Right lobe of liver (tissue), 6 donors: ENCODE measurements around the gene TSC22D1. TPM values are rescaled to one million over a fixed set of nuclear protein-coding genes. Genes with fewer than 3 reads are reported as not detected.

Experiments used
- ATAC-seq, 4 donors: fragments of 200-7000 bp; cut with Tn5 transposase; one replicate each; pipeline ENCODE4 v1.9.1; 2020; ENCODE audit warnings: mild to moderate bottlenecking in 4 of 4, moderate library complexity in 4 of 4
- DNase-seq, 3 donors: peaks; one replicate each; pipeline ENCODE4 v3.0.0-alpha.2; 2020
- H3K27ac ChIP-seq, 3 donors: fragments of 200-600 bp; one replicate each; pipeline ENCODE4 v1.8.0; 2022
- H3K27me3 ChIP-seq, 2 donors: fragments of 200-600 bp; one replicate each; pipeline ENCODE4 v1.8.0; 2022
- H3K36me3 ChIP-seq, 4 donors: fragments of 200-600 bp; sonication (generic) in 1 of 4; one replicate each; pipeline versions ENCODE4 v1.5.1 to v1.8.0; 2017 to 2022; ENCODE audit warnings: control low read depth in 1 of 4
- H3K4me1 ChIP-seq, 4 donors: fragments of 200-600 bp; sonication (generic) in 1 of 4; one replicate each; pipeline versions ENCODE4 v1.5.1 to v1.8.0; 2017 to 2022; ENCODE audit warnings: control low read depth in 1 of 4
- H3K4me3 ChIP-seq, 3 donors: fragments of 200-600 bp; one replicate each; pipeline ENCODE4 v1.8.0; 2022
- H3K9me3 ChIP-seq, 4 donors: fragments of 200-600 bp; sonication (generic) in 1 of 4; one replicate each; pipeline versions ENCODE4 v1.5.1 to v1.8.0; 2017 to 2022; ENCODE audit warnings: control low read depth in 1 of 4
- POLR2A ChIP-seq: fragments of 450-650 bp; IDR thresholded peaks from one replicate; pipeline ENCODE4 v1.6.1; 2017; ENCODE audit warnings: antibody characterized with exemption, mild to moderate bottlenecking
- WGBS: methylation state at CpG from one replicate; pipeline ENCODE4 v1.1.6; 2018; ENCODE audit warnings: low coverage, low lambda C conversion rate; ENCODE audit not compliant: insufficient coverage; ENCODE audit errors: missing lambda C conversion rate; 5-methylcytosine and 5-hydroxymethylcytosine counted together
- intact Hi-C, 2 donors: fragments of 100-400 bp; cut with DNase I; formaldehyde crosslinking; loops; one replicate each; pipeline versions ENCODE4 v1.11.2 to v1.14.1; 2022
- total RNA-seq, 6 experiments: library from RNA; depleted of rRNA in 2 of 6; stranded (reverse); fragments of >200 nt in 2 of 6; fragmentation: NEBNext Ultra II Directional in 3 of 6; extraction: Animal tissue kit (Norgen Biotek cat#: 25700) in 3 of 6; gene quantifications; one replicate each; pipeline versions ENCODE4 v1.1.0 to v1.2.4, GENCODE V29; 2016 to 2023
- TF ChIP-seq, protein P1 (sequence below), 4 donors: fragments of 200-600 bp in 3 of 4; fragments of 450-650 bp in 1 of 4; IDR thresholded peaks; one replicate each; pipeline versions ENCODE4 v1.5.1 to v1.8.0; 2016 to 2022; ENCODE audit warnings: antibody characterized with exemption in 4 of 4, mild to moderate bottlenecking in 2 of 4
- donor health status: DM: no; HTN: yes; CAD: no.
- donor health status: DM: no; HTN: no; CAD: no.
- donor health status: DM: no; HTN: no; CAD: no.
- donor health status: DM: no; HTN: yes; CAD: no.
- donor health status: DM: no; HTN: yes; CAD: no.

TSC22D1 gene
- total RNA-seq, 6 experiments from 2014 or later: 21.2 to 44.4 (median 27.9) TPM

- WGBS: 90% methylated on average over 3 of the region's 3 CpGs
- intact Hi-C loops: no loop called here
Measured at GRCh38 chr13:44498502-44498901, 77.6 kb downstream of the TSC22D1 start.

DNA sequence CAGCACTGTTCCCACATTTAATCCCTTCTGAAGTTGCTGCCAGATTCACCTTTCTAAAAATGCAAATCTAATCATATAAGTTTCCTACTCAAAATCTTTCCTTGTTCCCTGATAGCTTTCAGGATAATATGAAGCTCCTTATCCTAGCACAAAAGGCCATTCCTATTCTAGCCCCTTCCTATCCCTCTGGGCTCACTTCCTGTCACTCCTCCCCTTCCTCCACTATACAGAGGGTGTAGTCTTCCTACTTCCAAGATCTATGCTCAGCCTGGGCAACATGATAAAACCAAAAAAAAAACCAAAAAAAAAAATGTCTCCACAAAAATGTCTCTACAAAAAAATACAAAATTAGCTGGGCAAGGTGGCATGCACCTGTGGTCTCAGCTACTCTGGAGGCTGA lies 78.3 kb downstream of the TSC22D1 start:
- DNase-seq (no peak), ATAC-seq (no peak)
- Histone ChIP-seq H3K9me3 (no peaks in the 10 kb centered on the region), H3K36me3 (no peaks in the 10 kb centered on the region), H3K27me3 (no peaks in the 10 kb centered on the region), H3K27ac (no peak overlapping the region), H3K4me1 (no peaks in the 10 kb centered on the region), H3K4me3 (no peak overlapping the region)
- intact Hi-C loops: no loop called here
- TF ChIP-seq, protein P1, sequence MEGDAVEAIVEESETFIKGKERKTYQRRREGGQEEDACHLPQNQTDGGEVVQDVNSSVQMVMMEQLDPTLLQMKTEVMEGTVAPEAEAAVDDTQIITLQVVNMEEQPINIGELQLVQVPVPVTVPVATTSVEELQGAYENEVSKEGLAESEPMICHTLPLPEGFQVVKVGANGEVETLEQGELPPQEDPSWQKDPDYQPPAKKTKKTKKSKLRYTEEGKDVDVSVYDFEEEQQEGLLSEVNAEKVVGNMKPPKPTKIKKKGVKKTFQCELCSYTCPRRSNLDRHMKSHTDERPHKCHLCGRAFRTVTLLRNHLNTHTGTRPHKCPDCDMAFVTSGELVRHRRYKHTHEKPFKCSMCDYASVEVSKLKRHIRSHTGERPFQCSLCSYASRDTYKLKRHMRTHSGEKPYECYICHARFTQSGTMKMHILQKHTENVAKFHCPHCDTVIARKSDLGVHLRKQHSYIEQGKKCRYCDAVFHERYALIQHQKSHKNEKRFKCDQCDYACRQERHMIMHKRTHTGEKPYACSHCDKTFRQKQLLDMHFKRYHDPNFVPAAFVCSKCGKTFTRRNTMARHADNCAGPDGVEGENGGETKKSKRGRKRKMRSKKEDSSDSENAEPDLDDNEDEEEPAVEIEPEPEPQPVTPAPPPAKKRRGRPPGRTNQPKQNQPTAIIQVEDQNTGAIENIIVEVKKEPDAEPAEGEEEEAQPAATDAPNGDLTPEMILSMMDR (IDR thresholded peaks at IDR 0.05): no peak
- no peak for TF ChIP-seq POLR2A

More at GRCh38 chr13:44498502-44498901, 77.6 kb downstream of the TSC22D1 start:
- H3K4me3 ChIP-seq: no peak overlapping the region
- no peak for DNase-seq
- no peaks in the 10 kb centered on the region for H3K4me1 ChIP-seq
- H3K27ac ChIP-seq: no peak overlapping the region
- TF ChIP-seq, protein P1 (IDR thresholded peaks at IDR 0.05): no peak
- TF ChIP-seq POLR2A: no peak
- H3K27me3 ChIP-seq: no peaks in the 10 kb centered on the region
- H3K9me3 ChIP-seq: no peaks in the 10 kb centered on the region
- no peak for ATAC-seq
- H3K36me3 ChIP-seq: no peaks in the 10 kb centered on the region

DNA sequence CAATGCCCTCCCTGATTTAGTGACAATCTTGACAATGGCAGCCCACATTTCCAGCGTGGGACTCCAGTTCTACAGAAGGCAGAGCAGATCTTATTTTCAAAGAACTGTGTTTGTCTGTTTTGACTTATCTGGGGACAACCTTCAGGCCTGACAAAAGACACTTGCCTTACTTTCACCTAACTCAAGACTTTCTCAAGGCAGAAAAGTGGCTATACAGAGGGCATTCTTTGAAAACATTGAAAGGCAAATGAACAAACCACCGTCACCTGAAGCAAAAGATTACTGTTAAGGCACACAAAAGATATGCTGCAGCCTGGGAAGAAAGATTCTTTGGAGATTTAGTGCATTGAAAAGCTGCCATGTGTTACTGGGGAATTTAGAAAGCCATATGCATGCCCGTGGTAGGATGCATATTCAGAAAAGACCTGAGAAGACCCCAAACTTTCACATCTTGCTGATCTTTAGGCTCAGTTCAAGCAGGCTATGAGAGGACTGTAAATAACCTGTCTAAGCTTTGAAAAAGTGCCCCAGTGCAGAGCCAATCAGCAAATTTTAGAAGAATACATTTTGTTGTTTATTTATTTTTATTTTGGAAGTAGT lies 82.8 kb downstream of the TSC22D1 start:
- WGBS: 74% methylated on average over 3 of the region's 3 CpGs
- TF ChIP-seq POLR2A: no peak
- TF ChIP-seq, protein P1 (IDR thresholded peaks at IDR 0.05): no peak
- intact Hi-C loops: no loop called here

GRCh38 chr13:44489751-44490150 lies 86.4 kb downstream of the TSC22D1 start:
- intact Hi-C loops: loop anchor here in 1 of 2 donors (10.0 kb wide), 1 partner anchor 485 kb away; no protein-coding TSS in a partner anchor
- H3K4me1 ChIP-seq: no peaks in the 10 kb centered on the region

More for the DNA sequence above, 82.8 kb downstream of the TSC22D1 start:
- no peak overlapping the region for H3K27ac ChIP-seq
- ATAC-seq (no peak), DNase-seq (no peak)
- H3K4me1 ChIP-seq: no peaks in the 10 kb centered on the region
- H3K9me3 ChIP-seq: no peaks in the 10 kb centered on the region
- no peaks in the 10 kb centered on the region for H3K36me3 ChIP-seq
- no peaks in the 10 kb centered on the region for H3K27me3 ChIP-seq
- no peak overlapping the region for H3K4me3 ChIP-seq

More at GRCh38 chr13:44489751-44490150, 86.4 kb downstream of the TSC22D1 start:
- no peak overlapping the region for H3K4me3 ChIP-seq
- no peaks in the 10 kb centered on the region for H3K36me3 ChIP-seq
- DNase-seq (no peak), ATAC-seq (no peak)
- no peak for TF ChIP-seq POLR2A
- TF ChIP-seq, protein P1 (IDR thresholded peaks at IDR 0.05): no peak
- 62% methylated on average over 1 of the region's 1 CpG for WGBS
- no peaks in the 10 kb centered on the region for H3K9me3 ChIP-seq
- no peak overlapping the region for H3K27ac ChIP-seq
- no peaks in the 10 kb centered on the region for H3K27me3 ChIP-seq
